ENCODE data around the gene ACR.

DNA sequence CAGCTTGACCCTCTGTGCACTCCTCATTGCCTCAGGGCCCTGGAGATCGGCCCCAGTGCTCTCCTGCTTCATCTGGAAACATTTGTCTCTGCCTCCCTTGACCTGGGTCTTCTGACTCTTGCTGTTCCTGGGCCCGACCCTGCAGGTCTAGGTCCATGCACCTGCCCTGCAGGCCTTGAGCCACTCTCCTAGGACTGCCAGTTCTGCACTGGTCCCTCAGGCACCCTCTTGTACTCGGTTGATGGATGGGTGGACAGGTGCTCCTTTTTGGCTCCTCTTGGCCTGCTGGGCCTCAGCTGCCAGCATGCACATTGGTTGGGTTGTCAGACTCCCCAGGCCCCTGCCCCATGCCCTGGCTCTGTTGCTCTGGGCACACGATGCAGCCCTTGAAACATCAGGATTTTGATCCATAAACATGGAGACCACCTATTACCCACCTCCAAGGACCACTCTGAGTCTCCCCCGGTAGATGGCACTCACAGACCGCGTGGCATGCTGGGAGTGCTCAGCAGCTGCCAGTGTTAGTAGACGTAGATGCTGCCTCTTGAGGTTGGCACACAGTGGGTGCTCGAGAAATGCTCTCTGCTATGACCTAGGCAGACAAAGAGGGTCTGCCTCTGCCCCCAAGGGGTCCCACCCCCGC, 20.2 kb upstream of the ACR start:
- no peak for TF ChIP-seq ZNF274 (IDR thresholded peaks at IDR 0.05; ENCODE audit: low read depth, low read length)
- TF ChIP-seq SUZ12 (IDR thresholded peaks at IDR 0.05; ENCODE audit: extremely low read depth, insufficient read depth, insufficient read length): no peak
- TF ChIP-seq YY1 (IDR thresholded peaks at IDR 0.05; ENCODE audit: insufficient read depth, insufficient read length): no peak

All from NT2/D1 (cell line).